ENCODE results near the gene ELK4.

Gene ELK4

GRCh38 chr1:205594846-205595245, 37.0 kb downstream of the ELK4 start:
- no peak for DNase-seq

- no peak for DNase-seq
Measured at GRCh38 chr1:205593967-205594366, 37.8 kb downstream of the ELK4 start.

- DNase-seq = no peak
Measured at GRCh38 chr1:205593532-205593931, 38.3 kb downstream of the ELK4 start.

- no peak for DNase-seq
Measured at GRCh38 chr1:205592443-205593003, 39.3 kb downstream of the ELK4 start.

GRCh38 chr1:205591522-205592351, 40.1 kb downstream of the ELK4 start:
- DNase-seq = peak; percentile 92

- no peak for DNase-seq
Measured at GRCh38 chr1:205590777-205591513, 40.9 kb downstream of the ELK4 start.

GRCh38 chr1:205590457-205590768, 41.4 kb downstream of the ELK4 start:
- DNase-seq = no peak

- no peak for DNase-seq
Measured at GRCh38 chr1:205589618-205590456, 42.0 kb downstream of the ELK4 start.

- no peak for DNase-seq
Measured at GRCh38 chr1:205589046-205589445, 42.8 kb downstream of the ELK4 start.

- DNase-seq = peak; percentile 60
Measured at GRCh38 chr1:205588636-205589035, 43.2 kb downstream of the ELK4 start.

- DNase-seq = no peak
Measured at GRCh38 chr1:205587581-205587980, 44.2 kb downstream of the ELK4 start.

GRCh38 chr1:205585835-205586785, 45.7 kb downstream of the ELK4 start:
- DNase-seq = no peak

- no peak for DNase-seq
Measured at GRCh38 chr1:205585169-205585834, 46.5 kb downstream of the ELK4 start.

GRCh38 chr1:205584732-205585131, 47.1 kb downstream of the ELK4 start:
- no peak for DNase-seq

- DNase-seq = no peak
Measured at GRCh38 chr1:205583461-205584130, 48.2 kb downstream of the ELK4 start.

GRCh38 chr1:205582471-205583291, 49.1 kb downstream of the ELK4 start:
- DNase-seq = no peak

- no peak for DNase-seq
Measured at GRCh38 chr1:205582046-205582445, 49.8 kb downstream of the ELK4 start.

- no peak for DNase-seq
Measured at GRCh38 chr1:205581321-205581980, 50.4 kb downstream of the ELK4 start.

GRCh38 chr1:205580923-205581180, 51.0 kb downstream of the ELK4 start:
- DNase-seq = no peak
